Neural cell (in vitro differentiated cells): ENCODE results near the gene TMEM171. TPM values are rescaled to one million over a fixed set of nuclear protein-coding genes. Genes with fewer than 3 reads are reported as not detected.
A peak's percentile ranks its signal among the peaks of the same experiment; 100 is the strongest.

ENCODE experiments used
- H2AFZ ChIP-seq: fragments of 200-600, 300-800 bp; sonication (generic), shearing (Covaris generic); 2 replicates; pipeline ENCODE4 v1.6.0; 2014; ENCODE audit warnings: low read depth, mild to moderate bottlenecking, antibody characterized with exemption, low read length, moderate library complexity
- H3F3A ChIP-seq: fragments of 200-600 bp; shearing (Covaris generic); 2 replicates; pipeline ENCODE4 v1.6.1; 2016; ENCODE audit warnings: mild to moderate bottlenecking, moderate library complexity, mixed read lengths, antibody characterized with exemption, low read length; ENCODE audit not compliant: insufficient read depth, poor library complexity, severe bottlenecking
- H3K27ac ChIP-seq: fragments of 200-600, 300-800 bp; sonication (generic), shearing (Covaris generic); 2 replicates; pipeline ENCODE4 v1.5.1; 2014; ENCODE audit warnings: mild to moderate bottlenecking, low read length, moderate library complexity
- H3K27me3 ChIP-seq: fragments of 300-800, 200-600 bp; sonication (generic), shearing (Covaris generic); 2 replicates; pipeline ENCODE4 v1.6.0; 2014; ENCODE audit warnings: mild to moderate bottlenecking, low read depth, low read length, moderate library complexity; ENCODE audit not compliant: insufficient read depth
- H3K36me3 ChIP-seq: fragments of 300-800, 200-600 bp; sonication (generic), shearing (Covaris generic); 2 replicates; pipeline ENCODE4 v1.5.1; 2014; ENCODE audit warnings: mild to moderate bottlenecking, antibody characterized with exemption, low read length, moderate library complexity; ENCODE audit not compliant: insufficient read depth
- H3K4me2 ChIP-seq: fragments of 300-800, 200-600 bp; sonication (generic), shearing (Covaris generic); 2 replicates; pipeline ENCODE4 v1.6.0; 2014; ENCODE audit warnings: mild to moderate bottlenecking, low read length
- H3K4me3 ChIP-seq: fragments of 300-800, 200-600 bp; sonication (generic), shearing (Covaris generic); 2 replicates; pipeline ENCODE4 v1.5.1; 2014; ENCODE audit warnings: mild to moderate bottlenecking, low read length, moderate library complexity
- H3K79me2 ChIP-seq: fragments of 200-600 bp; shearing (Covaris generic); replicated peaks from 2 replicates; pipeline ENCODE4 v1.6.0; 2014; ENCODE audit warnings: mild to moderate bottlenecking, low read length, moderate library complexity; ENCODE audit not compliant: insufficient read depth
- H3K9ac ChIP-seq: fragments of 300-800, 200-600 bp; sonication (generic), shearing (Covaris generic); 2 replicates; pipeline ENCODE4 v1.6.1; 2016; ENCODE audit warnings: mild to moderate bottlenecking, low read length, mixed read lengths
- H3K9me2 ChIP-seq: fragments of 200-600 bp; shearing (Covaris generic); 2 replicates; pipeline ENCODE4 v1.6.1; 2016; ENCODE audit warnings: mild to moderate bottlenecking, low read length, mixed read lengths; ENCODE audit not compliant: insufficient read depth
- H3K9me3 ChIP-seq: fragments of 200-600, 300-800 bp; sonication (generic), shearing (Covaris generic); 2 replicates; pipeline ENCODE4 v1.6.1; 2016; ENCODE audit warnings: mild to moderate bottlenecking, mixed run types, low read length, moderate library complexity, mixed read lengths
- H4K20me1 ChIP-seq: fragments of 200-600 bp; shearing (Covaris generic); 2 replicates; pipeline ENCODE4 v1.6.1; 2016; ENCODE audit warnings: mild to moderate bottlenecking, mixed run types; ENCODE audit not compliant: insufficient read depth
- CTCF ChIP-seq: fragments of 450-650 bp; IDR thresholded peaks from 2 replicates; pipeline ENCODE4 v1.5.1; 2014; ENCODE audit warnings: antibody characterized with exemption, mild to moderate bottlenecking, moderate library complexity; ENCODE audit not compliant: poor library complexity, severe bottlenecking
- EP300 ChIP-seq: fragments of 450-650 bp; conservative IDR thresholded peaks from 2 replicates; pipeline ENCODE4 v1.6.1; 2014; ENCODE audit warnings: antibody characterized with exemption, mild to moderate bottlenecking, moderate library complexity; ENCODE audit not compliant: poor library complexity, severe bottlenecking
- EZH2 ChIP-seq: fragments of 200-600, 300-800 bp; shearing (Covaris generic), sonication (generic); IDR thresholded peaks from 2 replicates; pipeline ENCODE4 v1.6.1; 2014; ENCODE audit warnings: antibody characterized with exemption, low read length, borderline replicate concordance, mild to moderate bottlenecking; ENCODE audit not compliant: insufficient read depth, poor library complexity, severe bottlenecking
- MXI1 ChIP-seq: fragments of 450-650 bp; conservative IDR thresholded peaks from 2 replicates; pipeline ENCODE4 v1.6.1; 2014; ENCODE audit warnings: antibody characterized with exemption, mild to moderate bottlenecking; ENCODE audit not compliant: poor library complexity, severe bottlenecking
- POLR2AphosphoS5 ChIP-seq: IDR thresholded peaks from 2 replicates; pipeline ENCODE4 v1.6.1; 2012
- RAD21 ChIP-seq: fragments of 450-650 bp; conservative IDR thresholded peaks from 2 replicates; pipeline ENCODE4 v1.6.1; 2014; ENCODE audit warnings: antibody characterized with exemption, mild to moderate bottlenecking, moderate library complexity
- REST ChIP-seq: IDR thresholded peaks from 2 replicates; pipeline ENCODE4 v1.6.1; 2012; ENCODE audit warnings: borderline replicate concordance
- SMC3 ChIP-seq: fragments of 450-650 bp; conservative IDR thresholded peaks from 2 replicates; pipeline ENCODE4 v1.6.1; 2014; ENCODE audit warnings: antibody characterized with exemption, mild to moderate bottlenecking, moderate library complexity; ENCODE audit not compliant: poor library complexity
- TAF1 ChIP-seq: IDR thresholded peaks from 2 replicates; pipeline ENCODE4 v1.6.1; 2012; ENCODE audit warnings: low read depth
- polyA plus RNA-seq: library from polyadenylated mRNA; depleted of rRNA; stranded (reverse); fragments of >200 nt; gene quantifications from 2 replicates; pipeline ENCODE4 v1.2.3, GENCODE V29; 2014

The TMEM171 gene
- polyA plus RNA-seq, 1 donor from 2014 or later = not detected

- Histone ChIP-seq H3K4me3 (peak overlapping the region; percentile 66), H3K9me2 (no peaks in the 10 kb centered on the region), H3K79me2 (no peaks in the 10 kb centered on the region), H2AFZ (no peak overlapping the region), H3K4me2 (no peak overlapping the region), H3K27ac (no peak overlapping the region), H3F3A (no peaks in the 10 kb centered on the region), H3K9ac (no peak overlapping the region), H4K20me1 (no peaks in the 10 kb centered on the region), H3K27me3 (peaks cover 57% of the 10 kb centered on the region), H3K36me3 (no peaks in the 10 kb centered on the region), H3K9me3 (no peaks in the 10 kb centered on the region)
- TF ChIP-seq SMC3 (no peak), RAD21 (no peak)
Observed at GRCh38 chr5:73119451-73120157, 771 bp upstream of the TMEM171 start.

GRCh38 chr5:73121119-73121463 lies 716 bp downstream of the TMEM171 start:
- no peak overlapping the region for H3K4me2 ChIP-seq
- peaks cover 57% of the 10 kb centered on the region for H3K27me3 ChIP-seq
- H3F3A ChIP-seq = no peaks in the 10 kb centered on the region
- H3K36me3 ChIP-seq = no peaks in the 10 kb centered on the region
- H4K20me1 ChIP-seq = no peaks in the 10 kb centered on the region
- H3K9me2 ChIP-seq = no peaks in the 10 kb centered on the region
- no peak overlapping the region for H3K27ac ChIP-seq
- no peaks in the 10 kb centered on the region for H3K79me2 ChIP-seq
- no peak overlapping the region for H2AFZ ChIP-seq
- H3K4me3 ChIP-seq = peak overlapping the region; percentile 66
- no peak for TF ChIP-seq MXI1
- TF ChIP-seq EZH2 = no peak
- TF ChIP-seq SMC3 = no peak
- no peak for TF ChIP-seq REST
- no peak for TF ChIP-seq TAF1
- no peak for TF ChIP-seq POLR2AphosphoS5
- TF ChIP-seq CTCF = no peak
- no peak for TF ChIP-seq RAD21
- no peak for TF ChIP-seq EP300
- no peak overlapping the region for H3K9ac ChIP-seq
- no peaks in the 10 kb centered on the region for H3K9me3 ChIP-seq
